ENCODE results near the gene PPP1R12C.
"Not testable (repeated sequence)": the region's sequence is repeated elsewhere in the genome, so short reads cannot be mapped to it uniquely, and the experiment has no call there.

Gene PPP1R12C

GRCh38 chr19:55116859-55117662, at the start of gene PPP1R12C:
Gene PPP1R12C, minus strand, starts transcription at chr19:55117637. Its CDS starts 94 bp downstream, at chr19:55117543.
- peak; percentile 39 for DNase-seq

- DNase-seq = peak; percentile 99
Observed at GRCh38 chr19:55166530-55167268, 49.3 kb upstream of the PPP1R12C start, which contains the start of gene DNAAF3. Gene DNAAF3, minus strand, starts transcription at chr19:55166613. Its CDS starts 200 bp downstream, at chr19:55166413.

- DNase-seq = peak; percentile 96
Observed at GRCh38 chr19:55165952-55166529, 48.6 kb upstream of the PPP1R12C start.

- no peak for DNase-seq
Observed at GRCh38 chr19:55161571-55162322, 44.3 kb upstream of the PPP1R12C start.

GRCh38 chr19:55160986-55161365, 43.5 kb upstream of the PPP1R12C start:
- no peak for DNase-seq

GRCh38 chr19:55160128-55160985, 42.9 kb upstream of the PPP1R12C start:
- DNase-seq = peak; percentile 99

GRCh38 chr19:55158848-55159749, 41.7 kb upstream of the PPP1R12C start:
- peak; percentile 97 for DNase-seq

GRCh38 chr19:55158423-55158822, 41.0 kb upstream of the PPP1R12C start:
- peak; percentile 53 for DNase-seq

- DNase-seq = peak; percentile 22
Observed at GRCh38 chr19:55157064-55157908, 39.8 kb upstream of the PPP1R12C start, which contains the start of gene TNNI3. Gene TNNI3, minus strand, starts transcription at chr19:55157732. Its CDS starts 143 bp downstream, at chr19:55157589.

GRCh38 chr19:55156202-55157063, 39.0 kb upstream of the PPP1R12C start:
- no peak for DNase-seq

- not testable (repeated sequence) for DNase-seq
Observed at GRCh38 chr19:55155784-55156183, 38.3 kb upstream of the PPP1R12C start.

GRCh38 chr19:55153652-55154264, 36.3 kb upstream of the PPP1R12C start:
- DNase-seq = no peak

GRCh38 chr19:55152017-55152416, 34.6 kb upstream of the PPP1R12C start:
- DNase-seq = peak; percentile 39

- no peak for DNase-seq
Observed at GRCh38 chr19:55149078-55150003, 31.9 kb upstream of the PPP1R12C start, which contains the start of gene TNNT1. Gene TNNT1, minus strand, starts transcription at chr19:55149206. Its CDS starts 2,049 bp downstream, at chr19:55147157.

- DNase-seq = no peak
Observed at GRCh38 chr19:55147545-55148251, 30.3 kb upstream of the PPP1R12C start.

GRCh38 chr19:55146705-55147273, 29.4 kb upstream of the PPP1R12C start:
- peak; percentile 80 for DNase-seq
